ELR (cell line): ENCODE data around the gene STAC.
"Not testable (repeated sequence)": the region's sequence is repeated elsewhere in the genome, so short reads cannot be mapped to it uniquely, and the experiment has no call there.

ENCODE experiments used
- DNase-seq: peaks from one replicate; pipeline ENCODE4 v3.0.0-alpha.2; 2015; ENCODE audit warnings: low read depth

Gene STAC

GRCh38 chr3:36416599-36416998 lies 36.3 kb downstream of the STAC start:
- no peak for DNase-seq

DNA sequence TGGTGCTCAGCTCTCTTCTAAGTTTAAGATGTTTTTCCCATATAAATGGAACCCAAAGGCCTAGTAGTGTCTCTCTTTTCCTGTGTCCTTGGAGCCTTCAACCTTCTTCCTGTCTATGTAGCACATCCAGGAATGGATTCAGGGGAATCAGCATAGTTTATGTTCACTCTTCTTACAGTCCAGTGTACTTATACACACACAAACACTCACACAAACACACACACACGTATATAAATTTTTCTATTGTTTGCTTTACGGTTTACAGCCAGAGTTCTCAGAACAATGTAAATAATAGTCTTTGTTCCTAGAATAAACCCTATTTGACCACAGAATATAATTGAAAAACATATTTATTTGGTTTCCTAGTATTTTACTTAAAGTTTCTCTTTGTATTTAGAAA lies 36.9 kb downstream of the STAC start:
- no peak for DNase-seq

DNA sequence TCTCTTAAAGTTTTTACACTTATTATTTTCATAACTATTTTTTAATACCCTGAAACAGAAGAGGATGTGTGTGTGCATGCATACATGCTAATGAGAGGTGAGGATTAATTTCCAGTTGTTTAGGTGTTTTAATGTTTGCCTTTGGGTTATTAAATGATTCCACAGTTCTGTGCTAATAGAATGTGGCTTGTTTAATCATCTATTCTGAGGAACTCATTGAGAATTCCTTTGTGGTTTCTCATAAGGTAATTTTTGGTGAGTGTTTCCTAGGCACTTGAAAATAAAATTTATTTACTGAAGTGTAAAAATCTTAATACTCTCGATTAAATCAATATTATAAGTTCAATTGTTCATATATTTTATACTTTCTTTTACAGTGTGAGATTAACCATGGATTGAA lies 38.0 kb downstream of the STAC start:
- no peak for DNase-seq

GRCh38 chr3:36428445-36428844 lies 48.1 kb downstream of the STAC start:
- no peak for DNase-seq

GRCh38 chr3:36429986-36430485 lies 49.7 kb downstream of the STAC start:
- DNase-seq = no peak

DNA sequence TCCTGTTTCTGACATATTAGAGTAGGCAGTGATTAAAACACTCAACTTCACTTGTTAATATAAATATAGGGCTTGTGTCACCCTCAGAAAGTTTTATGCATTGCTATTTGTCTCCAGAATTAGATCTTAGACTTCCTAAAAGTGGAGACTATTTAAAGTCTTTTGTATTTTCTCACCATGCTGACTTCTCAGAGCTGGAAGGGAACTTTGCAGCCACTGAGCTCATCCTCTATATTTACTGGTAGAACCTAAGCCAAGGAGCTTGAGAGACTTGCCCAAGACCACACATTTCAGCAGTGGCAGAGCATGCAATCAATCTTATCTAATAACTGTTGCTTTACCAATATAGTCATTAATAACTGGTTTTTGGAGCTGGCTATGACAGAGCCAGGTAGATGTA lies 53.2 kb downstream of the STAC start:
- no peak for DNase-seq

DNA sequence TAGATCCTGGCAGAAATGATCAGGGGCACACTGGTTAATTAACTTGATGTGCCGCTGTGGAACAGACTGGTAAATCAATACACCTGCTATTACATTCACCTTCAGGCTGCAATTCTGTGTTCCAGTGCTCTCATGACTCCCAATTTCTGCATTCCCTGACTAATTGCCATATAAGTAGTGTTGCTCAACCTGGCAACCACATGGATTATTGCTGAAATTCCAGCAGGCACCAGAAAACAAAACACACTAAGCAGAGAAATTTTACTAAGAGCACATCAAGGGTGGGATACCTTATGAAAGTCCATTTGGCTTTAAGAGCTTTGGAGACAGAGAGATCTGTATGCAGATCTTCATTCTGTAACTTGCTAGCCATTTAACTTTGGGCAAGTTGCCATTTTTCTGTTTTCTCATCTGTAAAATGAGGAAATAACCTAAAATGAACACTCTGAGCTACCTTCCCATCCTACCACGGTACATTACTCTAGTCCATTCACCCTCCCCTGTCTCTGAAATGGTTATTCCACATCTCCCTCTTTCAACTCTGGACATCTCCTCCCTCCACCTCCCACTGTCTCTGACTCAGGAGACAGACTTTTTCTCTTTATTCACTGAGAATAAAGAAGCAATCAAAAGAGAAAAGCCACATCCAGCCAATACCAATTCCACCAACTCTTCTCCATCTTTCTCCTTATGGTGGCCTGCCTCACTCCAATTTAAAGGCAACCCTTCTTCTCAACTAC lies 54.6 kb downstream of the STAC start:
- DNase-seq = no peak

DNA sequence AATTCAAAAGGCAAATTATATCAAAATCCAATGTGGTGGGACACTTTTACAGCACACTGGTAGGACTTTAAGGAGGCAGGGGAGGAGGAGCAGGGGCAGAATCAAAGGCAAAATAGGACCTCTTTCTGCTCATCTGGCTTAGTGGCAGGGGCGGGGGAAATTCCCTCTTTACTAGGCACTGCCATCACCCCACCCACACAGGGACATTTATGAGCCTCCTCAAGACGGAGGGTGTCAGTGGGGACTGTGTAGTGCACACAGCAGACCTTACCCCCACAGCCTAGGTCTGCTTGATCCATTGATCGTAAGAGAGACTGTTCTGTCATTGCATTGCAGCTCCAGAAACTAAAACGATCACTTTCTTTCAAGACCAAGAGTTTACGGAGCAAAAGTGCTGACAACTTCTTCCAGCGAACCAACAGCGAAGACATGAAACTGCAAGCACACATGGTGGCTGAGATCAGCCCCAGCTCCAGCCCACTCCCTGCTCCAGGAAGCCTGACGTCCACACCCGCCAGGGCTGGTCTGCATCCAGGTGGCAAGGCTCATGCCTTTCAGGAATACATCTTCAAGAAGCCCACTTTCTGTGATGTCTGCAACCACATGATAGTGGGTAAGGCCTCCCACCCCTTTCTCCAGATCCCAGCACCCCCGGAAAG lies 62.9 kb downstream of the STAC start:
- no peak for DNase-seq

DNA sequence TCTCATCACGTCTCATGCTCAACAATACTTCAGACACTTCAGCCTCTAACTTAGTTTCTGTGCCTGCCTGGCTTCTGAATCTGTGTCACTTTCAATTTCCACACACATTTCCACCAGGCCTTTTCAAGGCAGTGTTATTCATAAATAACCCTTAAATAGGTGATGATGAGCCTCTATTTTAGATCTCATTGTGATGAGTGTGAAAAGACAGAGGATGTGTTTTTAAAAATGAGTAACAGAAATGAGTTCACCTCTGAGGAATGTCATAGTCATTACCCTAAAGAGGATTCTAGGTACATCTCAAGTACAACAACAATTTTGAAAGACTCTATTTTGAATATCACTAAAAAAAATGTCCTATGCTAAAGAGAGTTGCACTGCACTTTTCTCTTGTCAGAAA lies 64.6 kb downstream of the STAC start:
- DNase-seq = peak; percentile 36

DNA sequence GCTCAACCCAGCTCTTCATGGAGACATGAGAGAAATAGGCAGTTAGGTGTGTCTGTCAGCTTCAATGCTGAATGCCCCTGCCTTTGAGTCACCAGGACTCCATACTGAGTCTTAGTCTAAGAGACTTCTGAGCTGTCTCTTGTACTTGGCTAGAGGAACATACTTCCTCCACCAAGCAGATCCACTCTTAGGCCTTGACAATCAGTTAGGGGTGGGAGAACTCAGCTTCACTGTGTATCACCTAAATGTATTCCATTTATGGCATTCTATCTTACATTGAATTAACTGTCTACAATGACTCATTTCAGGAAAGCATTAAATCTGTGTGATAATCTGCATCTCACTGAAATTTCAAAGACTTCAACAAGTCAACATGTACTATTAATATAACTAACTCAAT lies 66.0 kb downstream of the STAC start:
- peak; percentile 1 for DNase-seq

GRCh38 chr3:36447061-36447460 lies 66.8 kb downstream of the STAC start:
- DNase-seq = peak; percentile 5

DNA sequence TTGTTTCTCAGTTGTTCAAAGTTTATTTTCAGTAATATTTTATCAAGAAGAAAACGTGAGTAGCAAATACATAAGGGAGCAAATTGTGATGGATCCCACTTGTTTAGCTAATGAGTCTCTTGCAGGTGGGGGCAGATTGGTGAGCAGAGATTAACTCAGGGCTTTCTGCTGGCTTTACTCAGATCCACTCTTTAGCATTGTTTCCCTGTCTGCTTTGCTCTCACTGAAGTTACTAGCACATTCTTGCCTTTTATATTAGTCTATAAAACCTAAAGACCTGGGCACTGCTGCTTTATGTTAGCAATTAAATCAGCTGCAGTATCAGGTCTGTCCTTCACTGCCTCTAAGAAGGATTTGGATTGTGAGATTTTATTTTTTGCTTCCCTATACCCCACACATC lies 71.5 kb downstream of the STAC start:
- DNase-seq = no peak

DNA sequence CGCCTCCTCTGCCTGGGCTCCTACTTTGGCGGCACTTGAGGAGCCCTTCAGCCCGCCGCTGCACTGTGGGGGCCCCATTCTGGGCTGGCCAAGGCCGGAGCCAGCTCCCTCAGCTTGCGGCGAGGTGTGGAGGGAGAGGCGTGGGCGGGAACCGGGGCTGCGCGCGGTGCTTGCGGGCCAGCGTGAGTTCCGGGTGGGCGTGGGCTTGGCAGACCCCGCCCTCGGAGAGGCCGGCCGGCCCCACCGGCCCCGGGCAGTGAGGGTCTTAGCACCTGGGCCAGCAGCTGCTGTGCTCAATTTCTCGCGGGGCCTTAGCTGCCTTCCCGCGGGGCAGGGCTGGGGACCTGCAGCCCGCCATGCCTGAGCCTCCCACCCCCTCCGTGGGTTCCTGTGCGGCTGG lies 72.9 kb downstream of the STAC start:
- not testable (repeated sequence) for DNase-seq

GRCh38 chr3:36453896-36454295 lies 73.6 kb downstream of the STAC start:
- DNase-seq = not testable (repeated sequence)

GRCh38 chr3:36455406-36455805 lies 75.1 kb downstream of the STAC start:
- no peak for DNase-seq

DNA sequence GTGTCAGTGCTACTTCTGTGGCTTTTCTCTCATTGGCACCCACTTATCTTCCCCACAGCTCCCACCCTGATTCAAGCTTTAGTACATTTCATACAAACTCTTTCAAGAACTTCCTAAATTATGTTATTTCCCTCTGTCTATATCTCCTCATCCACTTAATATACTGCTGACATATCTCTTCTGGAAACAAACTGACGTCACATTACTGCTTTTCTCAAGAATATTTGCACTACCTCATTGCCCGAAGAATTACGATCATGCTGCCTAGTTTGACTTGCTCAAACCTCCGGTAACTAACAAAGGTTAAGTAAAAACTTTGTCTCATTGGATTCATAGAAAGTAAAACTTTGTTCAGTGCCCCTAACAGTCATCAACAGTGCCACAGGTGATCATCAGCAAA lies 76.5 kb downstream of the STAC start:
- no peak for DNase-seq

GRCh38 chr3:36457667-36458066 lies 77.4 kb downstream of the STAC start:
- DNase-seq = no peak

DNA sequence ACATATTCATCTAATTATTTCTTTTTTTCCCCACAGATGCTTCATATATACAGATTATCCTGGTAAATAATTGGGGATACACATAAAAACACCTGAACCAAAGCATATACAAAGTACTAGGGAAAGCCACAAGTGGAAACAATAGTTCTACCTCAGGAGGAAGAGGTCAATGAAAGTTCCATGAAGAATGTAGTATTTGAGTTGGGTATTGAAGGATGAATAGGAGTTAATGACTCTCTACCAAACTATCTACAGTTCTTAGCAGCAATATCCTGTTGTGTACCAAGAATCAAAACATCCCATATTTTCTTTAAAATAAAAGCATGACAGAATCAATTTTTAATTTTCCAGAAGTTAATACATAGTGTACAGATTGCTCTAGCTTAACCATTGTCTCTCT lies 78.9 kb downstream of the STAC start:
- DNase-seq = no peak

GRCh38 chr3:36461597-36461996 lies 81.3 kb downstream of the STAC start:
- DNase-seq = peak; percentile 15

- DNase-seq = not testable (repeated sequence)
These were observed 91.7 kb downstream of the STAC start for GRCh38 chr3:36472045-36472444.

DNA sequence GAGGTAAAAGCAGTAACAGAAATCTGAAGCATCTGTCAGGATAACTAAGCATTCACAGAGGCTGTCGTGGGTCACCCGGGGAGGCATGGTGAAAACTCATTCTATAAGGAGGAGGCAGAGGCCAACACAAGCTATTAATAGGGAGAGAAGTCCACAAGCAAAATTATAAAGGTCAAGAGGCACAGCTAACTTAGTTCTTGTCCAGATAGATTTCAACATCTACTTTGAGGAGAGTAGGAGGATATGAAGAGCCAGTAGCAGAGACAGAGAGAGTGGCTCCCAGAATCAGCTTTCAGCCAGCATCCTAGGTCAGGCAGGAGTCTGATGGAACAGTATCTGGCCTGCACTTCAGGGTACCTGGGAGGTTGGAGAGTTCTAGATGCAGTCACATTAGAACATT lies 95.3 kb downstream of the STAC start:
- DNase-seq = no peak

GRCh38 chr3:36476286-36476942 lies 96.1 kb downstream of the STAC start:
- DNase-seq = no peak

DNA sequence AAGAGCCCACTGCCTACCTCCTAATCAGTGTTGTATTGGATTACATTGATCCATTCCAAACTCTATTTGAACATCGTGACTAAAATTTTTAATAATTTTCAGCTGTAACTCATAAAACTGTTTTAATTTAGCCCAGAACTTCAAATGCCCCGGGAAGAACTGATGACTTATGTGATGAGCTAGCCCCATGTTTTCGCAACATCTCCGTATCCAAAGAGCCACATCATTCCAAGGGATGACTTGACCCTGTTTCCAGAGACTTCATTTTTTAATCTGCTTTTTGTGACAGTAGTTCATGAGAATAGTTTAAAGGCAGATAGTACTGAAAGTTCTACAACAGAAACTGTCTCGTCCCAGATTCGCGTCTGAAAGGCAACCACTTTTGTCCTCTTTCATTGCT lies 97.4 kb downstream of the STAC start:
- DNase-seq = peak; percentile 3
